GM15510 (cell line): ENCODE results near the gene NACAD.

Experiments
- POLR2A ChIP-seq: IDR thresholded peaks from 3 replicates; pipeline ENCODE4 v1.6.1; 2011; ENCODE audit warnings: borderline replicate concordance; ENCODE audit not compliant: insufficient read length; ENCODE audit errors: extremely low read depth

Gene NACAD

DNA sequence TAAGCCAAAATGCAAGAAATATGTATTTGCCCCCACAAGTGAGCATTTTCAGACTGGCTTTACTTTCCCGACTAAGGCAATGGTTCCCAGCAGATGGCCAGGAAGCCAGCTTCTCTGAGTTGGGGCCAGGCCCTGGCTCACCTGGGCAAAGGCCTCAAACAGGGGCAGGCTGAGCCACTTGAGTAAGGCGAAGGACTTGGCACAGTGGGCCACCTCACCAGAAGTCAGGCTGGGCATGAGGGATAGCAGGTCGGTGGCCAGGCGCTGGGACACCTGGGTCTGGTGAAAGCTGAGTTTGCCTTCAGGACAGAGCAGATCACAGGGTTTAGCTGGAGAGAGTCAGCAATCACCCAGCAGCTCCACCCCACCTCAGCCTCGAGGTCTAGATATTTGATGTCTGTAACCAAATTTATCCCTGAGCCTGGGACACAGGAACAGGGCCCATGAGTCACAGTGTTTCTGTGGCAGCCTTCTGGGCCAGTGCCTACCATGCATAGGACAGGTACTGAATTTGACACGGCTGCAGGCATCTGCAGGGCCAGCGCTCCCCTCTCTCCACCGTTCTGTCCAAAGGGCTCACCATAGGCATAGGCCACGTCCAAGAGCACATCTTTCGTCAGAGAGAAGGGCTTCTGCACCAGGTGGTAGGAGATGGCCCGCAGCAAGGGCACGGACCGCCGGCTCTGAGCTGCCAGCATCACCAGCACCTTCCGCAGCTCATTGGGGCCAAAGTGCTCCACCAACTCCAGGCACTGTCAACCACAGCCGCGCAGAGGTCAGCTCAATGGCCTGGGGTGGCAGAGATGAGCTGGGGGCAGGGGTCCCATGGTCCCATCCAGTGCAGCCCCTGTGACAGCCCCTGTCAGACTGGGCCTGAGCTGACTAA is 15.4 kb upstream of the NACAD start:
- no peak for TF ChIP-seq POLR2A

DNA sequence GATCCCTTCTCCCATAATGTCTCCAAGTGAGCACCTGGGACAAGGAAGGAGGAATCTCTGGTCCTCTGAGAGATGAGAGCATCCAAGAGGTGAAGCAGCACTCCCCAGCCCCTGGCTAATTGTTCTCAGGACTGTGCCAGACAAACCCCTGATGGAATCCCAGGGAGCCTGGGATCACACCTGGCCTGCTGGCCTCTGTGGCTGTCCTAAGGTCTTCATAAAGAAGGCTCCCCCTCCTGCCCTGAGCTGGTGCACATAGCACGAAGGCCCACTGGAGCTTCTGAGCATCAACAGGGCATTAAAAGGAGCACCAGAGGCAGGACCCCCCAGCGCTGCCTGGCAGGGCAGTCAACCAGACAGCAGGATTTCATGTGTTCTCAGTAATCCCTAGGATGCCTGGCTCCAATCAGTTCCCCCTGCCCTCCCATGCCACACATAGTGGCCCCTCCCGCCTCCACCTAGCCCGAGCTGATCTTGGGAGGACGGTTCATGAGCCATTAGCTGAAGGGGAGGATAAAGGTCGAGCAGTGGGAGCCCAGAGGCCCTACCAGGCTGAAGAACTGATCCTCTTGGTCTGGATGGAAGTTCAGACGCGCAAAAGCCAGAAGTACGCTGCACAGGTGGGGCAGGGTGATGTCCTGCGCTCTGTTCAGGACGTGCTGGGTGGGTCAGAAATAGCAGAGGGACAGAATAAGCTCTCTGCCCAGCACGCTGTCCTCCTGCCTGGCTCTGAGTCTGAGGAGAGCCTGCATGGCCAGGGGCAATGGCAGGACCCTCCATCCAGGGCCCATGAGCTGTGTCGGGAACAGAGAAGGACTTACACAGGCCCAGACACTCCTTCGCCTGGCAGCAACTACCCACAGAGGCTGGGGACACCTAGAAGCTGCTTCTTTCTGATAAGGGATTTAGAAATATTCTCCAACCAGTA is 14.3 kb upstream of the NACAD start:
- no peak for TF ChIP-seq POLR2A

DNA sequence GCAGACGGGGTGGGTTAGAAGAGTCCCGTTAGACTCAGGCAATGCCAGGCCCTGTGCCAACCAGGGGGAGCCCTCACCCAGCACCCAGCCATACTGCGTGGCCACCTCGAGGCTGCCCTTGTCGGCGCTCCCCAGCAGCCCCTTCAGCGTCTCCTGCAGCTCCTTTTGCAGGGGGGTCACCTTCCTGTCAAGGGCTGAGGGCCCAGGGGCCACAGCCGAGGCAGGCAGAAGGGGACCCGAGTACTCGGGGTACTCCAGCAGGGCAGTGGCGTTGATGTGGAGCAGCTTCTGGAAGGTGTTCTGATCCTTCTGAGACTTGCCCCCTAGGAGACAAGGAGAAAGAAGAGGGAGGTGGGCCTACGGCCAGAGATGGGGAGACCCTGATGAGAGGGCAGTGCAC is 13.0 kb upstream of the NACAD start:
- no peak for TF ChIP-seq POLR2A

DNA sequence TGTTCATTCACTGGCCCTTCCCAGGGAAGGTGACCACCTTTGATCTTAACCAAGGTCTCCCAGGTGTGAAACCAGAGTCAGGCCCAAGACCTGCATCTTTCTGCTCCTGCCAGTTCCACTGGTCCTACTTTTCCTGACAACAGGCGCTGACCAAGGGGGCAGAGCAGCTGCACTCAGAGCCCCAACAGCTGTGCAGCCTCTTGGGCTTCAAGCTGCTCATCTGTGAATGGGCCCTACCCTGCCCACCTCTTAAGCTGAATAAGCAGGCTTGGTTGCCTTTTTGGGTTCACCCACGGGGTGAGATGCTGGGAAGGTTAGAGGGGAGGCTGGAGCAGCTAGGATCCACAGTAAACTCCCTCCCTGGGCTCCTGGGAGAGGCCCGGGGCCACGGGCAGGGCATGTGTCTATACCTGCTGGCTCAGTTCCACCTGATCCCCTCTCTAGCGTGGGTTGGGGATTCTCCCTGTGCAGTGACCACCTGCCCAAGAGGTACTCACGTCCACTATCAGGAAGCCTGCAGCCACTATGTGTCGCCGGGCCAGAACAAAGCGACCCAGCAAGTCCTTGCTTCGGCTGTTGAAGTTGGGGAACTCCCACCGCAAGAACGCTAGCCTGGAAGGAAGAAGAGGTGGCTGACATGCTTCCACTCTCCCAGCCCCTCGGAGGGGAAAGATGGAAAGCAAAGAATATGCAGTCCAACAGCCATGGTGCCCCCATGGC is 12.2 kb upstream of the NACAD start:
- TF ChIP-seq POLR2A, result no peak

DNA sequence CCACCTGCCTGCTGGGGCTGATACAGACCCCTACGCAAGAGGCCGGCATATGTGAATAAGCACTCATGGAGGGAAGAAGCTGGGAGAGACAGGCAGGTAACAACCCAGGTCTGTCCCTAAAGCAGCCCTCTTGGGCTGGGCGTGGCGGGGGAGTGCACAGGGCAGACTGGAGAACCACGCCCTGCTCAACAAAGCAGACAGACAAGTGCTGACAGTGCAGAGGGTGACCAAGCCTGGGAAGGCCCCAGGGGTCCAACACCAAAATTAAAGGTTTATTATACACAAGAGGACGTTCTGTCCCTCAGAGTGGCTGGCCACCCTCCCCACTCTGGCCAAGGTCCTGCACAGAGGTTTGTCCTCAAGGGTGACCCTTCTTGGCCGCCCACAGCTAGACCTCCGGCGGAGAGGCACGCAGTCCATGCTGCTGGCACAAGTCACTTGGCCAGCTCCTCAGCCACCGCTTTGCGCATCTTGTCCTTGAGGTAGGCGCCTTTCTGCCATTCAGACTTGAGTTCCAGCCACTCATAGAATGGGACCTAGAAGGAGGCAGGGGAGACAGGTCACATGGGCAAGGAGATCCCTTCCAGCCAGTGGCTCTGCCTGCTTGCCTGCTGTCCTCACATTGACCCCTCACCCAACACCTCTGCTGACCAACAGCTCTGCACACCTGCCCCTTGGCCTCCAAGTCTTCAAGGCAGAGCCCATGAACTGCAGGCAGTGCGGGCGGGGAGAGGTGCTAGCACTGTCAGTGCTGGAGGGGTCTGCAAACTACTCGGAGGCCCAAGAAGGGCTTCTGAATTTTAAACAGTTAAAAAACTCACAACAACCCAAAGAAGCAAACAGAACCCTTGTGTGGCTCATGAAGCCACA is 11.4 kb upstream of the NACAD start:
- no peak for TF ChIP-seq POLR2A

DNA sequence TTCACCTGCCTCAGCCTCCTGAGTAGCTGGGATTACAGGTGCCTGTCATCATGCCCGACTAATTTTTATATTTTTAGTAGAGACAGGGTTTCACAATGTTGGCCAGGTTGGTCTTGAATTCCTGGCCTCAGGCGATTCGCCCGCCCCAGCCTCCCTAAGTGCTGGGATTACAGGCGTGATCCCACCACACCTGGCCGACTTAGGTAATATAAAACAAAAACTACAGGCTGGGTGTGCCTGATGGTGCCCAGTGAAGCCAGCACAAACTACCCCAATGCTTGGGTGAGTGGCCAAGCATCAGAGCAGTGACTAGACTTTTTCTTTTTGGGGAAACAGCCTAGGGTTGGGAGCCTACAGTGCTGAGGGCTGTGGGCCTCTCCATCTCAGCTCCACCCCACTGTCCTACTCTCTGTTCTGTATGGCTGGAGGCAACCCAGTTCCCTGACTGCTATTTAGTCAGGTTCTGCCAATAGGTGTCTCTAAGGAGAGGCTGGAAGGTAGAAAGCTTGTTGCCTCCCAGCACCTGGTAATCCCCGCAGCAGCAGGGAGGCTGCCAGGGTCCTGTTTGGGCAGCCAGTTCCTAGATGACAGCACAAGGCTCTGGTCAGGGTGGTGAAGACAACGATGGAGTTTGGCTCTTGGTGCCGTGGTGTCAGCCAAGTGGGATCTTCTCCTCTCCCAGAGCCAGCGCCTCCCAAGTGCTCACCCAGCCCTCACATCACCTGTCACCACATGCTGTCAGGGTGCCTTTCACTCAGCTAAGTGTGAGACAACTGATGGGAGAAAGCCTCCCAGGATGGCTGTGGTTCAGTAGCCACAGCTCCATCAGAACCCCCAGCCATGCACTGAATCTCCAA is 10.4 kb upstream of the NACAD start:
- no peak for TF ChIP-seq POLR2A

DNA sequence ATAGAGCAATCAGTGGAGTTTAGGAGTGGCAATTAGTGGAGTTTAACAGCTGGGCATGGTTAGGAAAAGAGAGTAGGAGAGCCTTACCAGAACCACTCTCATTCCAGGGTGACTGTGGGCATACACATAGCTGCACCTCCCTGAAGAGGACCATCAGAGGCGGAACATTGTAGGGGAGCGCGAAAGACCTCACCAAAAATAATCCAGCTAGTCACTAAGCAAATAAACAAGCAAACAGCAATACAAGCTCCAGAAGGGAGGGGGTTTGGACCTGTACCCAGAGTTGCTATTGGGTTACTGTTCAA is 4.1 kb upstream of the NACAD start:
- TF ChIP-seq POLR2A, result no peak

DNA sequence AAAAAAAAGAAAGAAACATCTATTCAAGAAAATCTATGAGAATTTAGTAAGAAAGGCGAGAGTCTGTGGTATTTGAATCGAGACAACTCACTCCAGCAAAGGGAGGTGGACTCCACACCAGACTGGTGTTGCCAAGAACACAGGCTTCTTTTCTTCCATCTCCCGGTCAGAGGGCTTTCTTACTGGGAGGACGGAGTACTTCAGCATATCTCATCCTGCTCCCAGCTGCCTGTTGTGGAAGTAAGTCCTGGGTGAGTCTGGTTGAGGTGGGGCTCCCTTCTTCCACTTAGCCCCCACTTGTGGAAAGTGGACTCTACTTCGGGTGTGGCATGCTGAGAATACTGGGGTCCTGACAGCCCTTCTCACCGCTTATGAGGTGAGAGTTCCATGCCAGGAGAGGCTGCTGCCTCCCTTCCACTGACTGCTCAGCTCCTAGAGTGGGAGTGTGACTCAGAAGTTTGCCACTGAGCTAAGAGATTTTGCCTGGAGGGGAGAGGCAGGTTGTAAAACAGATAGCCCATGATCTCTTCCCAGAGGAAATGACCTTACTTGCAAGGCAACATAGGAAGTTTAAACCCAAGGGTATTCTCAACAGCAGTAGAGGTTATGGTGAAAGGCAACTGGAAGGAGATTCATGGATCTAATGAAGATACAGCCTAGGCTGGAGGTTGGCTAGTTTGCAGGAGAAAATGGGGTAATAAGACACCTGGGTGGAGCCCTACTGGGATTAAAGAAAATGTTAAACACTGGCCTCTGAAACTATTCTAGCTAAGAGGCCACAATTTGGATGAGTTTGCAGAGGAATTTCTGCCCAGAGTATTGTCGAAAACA is 3.5 kb upstream of the NACAD start:
- TF ChIP-seq POLR2A, result no peak

DNA sequence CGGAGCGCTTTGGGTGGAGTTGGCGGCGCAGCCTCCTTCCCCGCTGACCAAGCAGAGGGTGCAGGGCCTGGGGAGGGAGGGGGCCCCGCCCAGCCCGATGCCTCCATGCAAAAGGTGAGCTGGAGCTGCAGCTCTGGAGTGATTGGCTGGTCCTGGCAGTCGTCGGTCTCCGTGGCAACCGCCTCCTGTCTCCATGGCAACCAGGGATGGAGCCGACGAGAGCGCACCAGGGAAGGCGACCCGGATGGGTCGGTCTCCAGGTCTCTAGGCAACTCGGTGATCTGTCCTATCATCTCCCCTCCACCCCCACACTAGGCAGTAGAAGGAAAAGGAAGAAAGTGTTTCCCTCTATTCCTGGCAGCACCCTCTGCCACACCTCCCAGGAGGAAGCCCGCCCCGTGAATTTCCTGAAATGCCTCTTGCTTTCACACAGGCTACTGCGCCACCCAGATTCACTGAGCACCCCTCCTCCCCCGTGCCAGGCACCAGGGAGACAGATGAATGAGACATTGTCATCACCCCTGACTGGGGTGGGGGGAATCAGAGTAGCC is 647 bp upstream of the NACAD start:
- TF ChIP-seq POLR2A, result no peak

DNA sequence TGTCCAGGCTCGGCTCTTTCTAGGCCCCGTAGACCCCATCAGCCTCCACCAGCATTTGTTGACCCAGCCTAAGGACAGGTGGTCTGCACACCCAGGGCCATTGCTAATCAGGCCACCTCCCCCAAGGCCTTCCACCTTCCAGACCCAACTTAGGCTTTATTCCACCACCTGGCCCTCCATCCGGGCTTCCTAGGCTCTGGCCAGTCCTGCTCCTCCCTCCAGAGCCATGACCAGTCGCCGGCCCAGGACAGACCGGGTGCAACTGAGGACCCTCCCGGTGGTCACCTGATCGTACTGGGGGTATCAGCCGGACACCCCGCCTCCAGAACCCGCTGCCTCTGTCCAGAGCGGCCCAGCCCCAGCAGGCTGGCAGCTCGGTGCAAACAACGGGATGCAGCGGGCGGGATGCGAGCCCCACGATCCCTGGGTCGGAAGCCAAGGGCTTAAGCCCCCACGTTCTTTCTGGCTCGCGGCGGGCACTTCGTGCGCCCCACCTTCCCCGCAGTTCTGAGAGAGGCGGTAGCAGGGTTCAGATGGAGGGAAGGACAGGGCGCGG is 545 bp downstream of the NACAD start:
- TF ChIP-seq POLR2A, result no peak

DNA sequence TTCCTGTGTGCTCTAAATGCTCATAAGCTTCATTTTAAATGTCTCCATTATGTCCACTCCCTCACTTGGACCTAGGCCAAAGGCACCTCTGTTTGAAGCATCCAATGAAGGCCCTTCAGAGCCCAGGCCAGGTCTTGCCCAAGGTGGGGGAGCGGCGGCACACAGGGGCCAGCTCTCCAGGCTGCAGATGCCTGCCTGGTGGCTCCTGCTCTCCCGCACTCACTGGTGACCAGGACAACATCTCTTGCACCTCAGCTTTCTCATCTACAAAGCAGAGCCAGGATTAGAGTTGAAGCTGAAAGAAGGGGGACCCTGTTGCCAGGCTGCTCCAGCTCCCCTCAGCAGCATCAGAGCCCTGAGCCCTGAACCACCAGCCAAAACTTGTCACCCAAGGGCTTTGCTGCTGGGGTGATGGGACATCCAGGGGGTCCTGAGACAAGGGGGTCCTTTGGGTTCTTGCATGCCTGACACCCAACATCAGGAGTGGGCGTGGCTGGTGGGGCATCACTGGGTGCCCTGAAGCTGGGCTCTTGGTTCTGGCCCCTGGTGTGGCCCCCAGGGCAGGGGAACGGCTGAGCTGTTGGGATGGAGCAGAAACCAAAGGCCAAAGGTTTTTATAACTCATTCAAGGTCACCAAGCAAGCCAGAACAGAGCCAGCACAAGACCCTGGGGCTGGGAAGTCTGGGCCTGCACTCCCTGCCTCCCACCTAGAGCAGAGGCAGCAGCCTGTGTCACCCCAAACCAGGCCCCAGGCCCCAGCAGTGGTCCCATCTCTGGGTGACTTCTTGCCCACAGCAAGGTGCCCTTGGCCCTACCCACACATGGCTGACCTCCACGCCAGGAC is 1.2 kb downstream of the NACAD start:
- no peak for TF ChIP-seq POLR2A

DNA sequence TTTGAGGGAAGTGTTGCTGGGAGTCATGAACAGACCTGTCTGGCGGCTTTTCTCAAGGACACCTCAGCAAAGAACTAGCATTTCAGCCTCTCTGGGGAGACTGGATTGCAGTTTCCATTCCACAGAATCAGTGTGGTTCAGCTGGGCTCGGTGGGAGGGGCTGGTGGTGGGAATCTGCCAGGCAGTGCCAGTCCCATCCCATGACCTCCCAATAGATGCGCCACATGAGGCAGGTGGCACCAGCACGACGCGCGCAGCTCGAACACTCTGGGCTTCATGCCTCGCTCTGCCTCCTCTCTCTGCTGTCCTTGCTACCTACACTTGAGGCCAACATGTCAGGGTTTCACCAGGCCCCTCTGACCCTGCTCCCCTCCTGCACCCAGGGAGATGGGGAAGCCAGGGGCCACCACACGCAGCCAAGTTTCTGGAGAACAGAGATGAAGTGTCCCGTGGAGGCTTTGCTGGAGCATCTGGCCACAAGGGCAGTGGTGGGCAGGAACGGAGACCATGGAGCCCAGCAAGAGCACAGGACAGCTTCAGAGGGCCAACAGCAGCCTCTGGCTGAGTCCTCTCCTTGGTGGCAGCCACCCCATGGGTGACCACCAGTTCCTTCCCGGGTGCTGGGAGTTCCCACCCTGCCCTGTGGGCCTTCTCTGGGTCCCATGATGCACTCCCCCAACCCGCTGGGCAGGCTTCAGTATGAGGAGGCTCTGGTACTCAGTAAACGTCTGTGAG is 2.3 kb downstream of the NACAD start:
- TF ChIP-seq POLR2A, result no peak
